Activated CD4-positive, alpha-beta memory T cell treated with anti-CD3 and anti-CD28 coated beads, Interleukin-2, amount 10 ng/mL, durations not matched to agents 7 days and 5 days (primary cell): ENCODE results near the gene L3MBTL2. TPM values are rescaled to one million over a fixed set of nuclear protein-coding genes. Genes with fewer than 3 reads are reported as not detected.

Source experiments
- CTCF ChIA-PET: fragments of 350-600 bp; sonication (Branson Sonifier 250); formaldehyde crosslinking; loops from one replicate; lab custom pipeline; 2021; ENCODE audit warnings: antibody characterized with exemption, inconsistent platforms; lab: Charles Lee
- POLR2A ChIA-PET: fragments of 350-600 bp; sonication (Branson Sonifier 250); formaldehyde crosslinking; loops from one replicate; lab custom pipeline; 2021; ENCODE audit warnings: antibody characterized with exemption; lab: Charles Lee
- DNase-seq: peaks from one replicate; pipeline ENCODE4 v3.0.0-alpha.2; 2020
- H3K27ac Mint-ChIP-seq: one replicate; pipeline ENCODE4 v1.8.0; 2021; ENCODE audit warnings: mild to moderate bottlenecking, mixed read lengths
- H3K27me3 Mint-ChIP-seq: one replicate; pipeline ENCODE4 v1.8.0; 2021; ENCODE audit warnings: mixed read lengths
- H3K36me3 Mint-ChIP-seq: one replicate; pipeline ENCODE4 v1.8.0; 2021; ENCODE audit warnings: low read depth, mixed read lengths
- H3K4me1 Mint-ChIP-seq: one replicate; pipeline ENCODE4 v1.8.0; 2021; ENCODE audit warnings: mixed read lengths
- H3K4me3 Mint-ChIP-seq: one replicate; pipeline ENCODE4 v1.8.0; 2021; ENCODE audit warnings: mild to moderate bottlenecking, mixed read lengths
- H3K9me3 Mint-ChIP-seq: one replicate; pipeline ENCODE4 v1.8.0; 2021; ENCODE audit warnings: mixed read lengths
- total RNA-seq, 2 experiments: library from RNA; stranded (reverse); gene quantifications; one replicate each; pipeline ENCODE4 v1.2.3, GENCODE V29; 2021

L3MBTL2 gene
- total RNA-seq, 2 experiments from 2014 or later: 25.9 to 30.7 TPM

- H3K27ac Mint-ChIP-seq: no peak overlapping the region
- H3K36me3 Mint-ChIP-seq: peaks cover 70% of the 10 kb centered on the region
- H3K9me3 Mint-ChIP-seq: no peaks in the 10 kb centered on the region
- ChIA-PET CTCF (no interaction called here), POLR2A (no interaction called here)
- H3K27me3 Mint-ChIP-seq: no peaks in the 10 kb centered on the region
- H3K4me3 Mint-ChIP-seq: no peak overlapping the region
- peaks cover 1% of the 10 kb centered on the region for H3K4me1 Mint-ChIP-seq
- no peak for DNase-seq
Measured at GRCh38 chr22:41267958-41268357, 62.8 kb downstream of the L3MBTL2 start.

- Mint-ChIP-seq H3K9me3 (no peaks in the 10 kb centered on the region), H3K36me3 (peaks cover 67% of the 10 kb centered on the region), H3K4me1 (no peaks in the 10 kb centered on the region), H3K4me3 (no peak overlapping the region), H3K27ac (no peak overlapping the region), H3K27me3 (no peaks in the 10 kb centered on the region)
- DNase-seq: no peak
- CTCF ChIA-PET: interaction anchor here (1.3 kb wide), 1 partner anchor 34 kb away, joined by 3 read pairs; no protein-coding TSS in a partner anchor
- POLR2A ChIA-PET: no interaction called here
Measured at GRCh38 chr22:41271787-41272186, 66.7 kb downstream of the L3MBTL2 start.

GRCh38 chr22:41273128-41273527 lies 68.0 kb downstream of the L3MBTL2 start:
- Mint-ChIP-seq H3K36me3 (peaks cover 69% of the 10 kb centered on the region), H3K9me3 (no peaks in the 10 kb centered on the region), H3K27me3 (no peaks in the 10 kb centered on the region), H3K27ac (no peak overlapping the region), H3K4me3 (no peak overlapping the region), H3K4me1 (no peaks in the 10 kb centered on the region)
- POLR2A ChIA-PET: no interaction called here
- DNase-seq: no peak
- CTCF ChIA-PET: no interaction called here

GRCh38 chr22:41274856-41275255 lies 69.7 kb downstream of the L3MBTL2 start:
- no peak overlapping the region for H3K27ac Mint-ChIP-seq
- POLR2A ChIA-PET: interaction anchor here (0.9 to 3.4 kb wide), 3 partner anchors 10 to 11 kb away, joined by 4 to 11 read pairs (median 5); partner anchors contain the start of gene RANGAP1
- peaks cover 69% of the 10 kb centered on the region for H3K36me3 Mint-ChIP-seq
- no peak for DNase-seq
- H3K4me3 Mint-ChIP-seq: no peak overlapping the region
- CTCF ChIA-PET: no interaction called here
- H3K27me3 Mint-ChIP-seq: no peaks in the 10 kb centered on the region
- H3K4me1 Mint-ChIP-seq: no peaks in the 10 kb centered on the region
- no peaks in the 10 kb centered on the region for H3K9me3 Mint-ChIP-seq

- H3K4me3 Mint-ChIP-seq: no peak overlapping the region
- H3K36me3 Mint-ChIP-seq: peaks cover 64% of the 10 kb centered on the region
- no peak overlapping the region for H3K27ac Mint-ChIP-seq
- DNase-seq: no peak
- POLR2A ChIA-PET: no interaction called here
- H3K27me3 Mint-ChIP-seq: no peaks in the 10 kb centered on the region
- CTCF ChIA-PET: no interaction called here
- H3K9me3 Mint-ChIP-seq: no peaks in the 10 kb centered on the region
- H3K4me1 Mint-ChIP-seq: peaks cover 29% of the 10 kb centered on the region
Measured at GRCh38 chr22:41280065-41280464, 75.0 kb downstream of the L3MBTL2 start.

- Mint-ChIP-seq H3K9me3 (no peaks in the 10 kb centered on the region), H3K36me3 (peaks cover 64% of the 10 kb centered on the region), H3K27me3 (no peaks in the 10 kb centered on the region), H3K4me1 (peaks cover 31% of the 10 kb centered on the region), H3K27ac (no peak overlapping the region), H3K4me3 (no peak overlapping the region)
- POLR2A ChIA-PET: no interaction called here
- DNase-seq: no peak
- CTCF ChIA-PET: interaction anchor here (0.7 kb wide), 1 partner anchor 306 kb away, joined by 3 read pairs; no protein-coding TSS in a partner anchor
Measured at GRCh38 chr22:41280854-41281253, 75.7 kb downstream of the L3MBTL2 start.

Other genes with a start within 250 kb of the L3MBTL2 start
- gene EP300, start 112.7 kb upstream of the L3MBTL2 start, total RNA-seq: 10 to 100 TPM; 63.3 to 68.4 TPM
- under 1 TPM; 0.18 TPM for gene CHADL, start 35.6 kb downstream of the L3MBTL2 start, total RNA-seq
- 10 to 100 TPM; 98.7 to 99.7 TPM for gene RANGAP1, start 80.9 kb downstream of the L3MBTL2 start, total RNA-seq
- 10 to 100 TPM; 41.7 to 42.1 TPM for gene ZC3H7B, start 96.2 kb downstream of the L3MBTL2 start, total RNA-seq
- 1 to 10 TPM; 2.3 to 3.3 TPM for gene TEF, start 176.6 kb downstream of the L3MBTL2 start, total RNA-seq
- 10 to 100 TPM; 38.7 to 41.2 TPM for gene TOB2, start 241.5 kb downstream of the L3MBTL2 start, total RNA-seq